Measurements from ENCODE around the gene SLC17A6. TPM values are rescaled to one million over a fixed set of nuclear protein-coding genes. Genes with fewer than 3 reads are reported as not detected.

SLC17A6 gene
- total RNA-seq, 1 experiment from 2014 or later: not detected

GRCh38 chr11:22336587-22336986 is 1.6 kb upstream of the SLC17A6 start (continued):
- TF ChIP-seq, protein P1, sequence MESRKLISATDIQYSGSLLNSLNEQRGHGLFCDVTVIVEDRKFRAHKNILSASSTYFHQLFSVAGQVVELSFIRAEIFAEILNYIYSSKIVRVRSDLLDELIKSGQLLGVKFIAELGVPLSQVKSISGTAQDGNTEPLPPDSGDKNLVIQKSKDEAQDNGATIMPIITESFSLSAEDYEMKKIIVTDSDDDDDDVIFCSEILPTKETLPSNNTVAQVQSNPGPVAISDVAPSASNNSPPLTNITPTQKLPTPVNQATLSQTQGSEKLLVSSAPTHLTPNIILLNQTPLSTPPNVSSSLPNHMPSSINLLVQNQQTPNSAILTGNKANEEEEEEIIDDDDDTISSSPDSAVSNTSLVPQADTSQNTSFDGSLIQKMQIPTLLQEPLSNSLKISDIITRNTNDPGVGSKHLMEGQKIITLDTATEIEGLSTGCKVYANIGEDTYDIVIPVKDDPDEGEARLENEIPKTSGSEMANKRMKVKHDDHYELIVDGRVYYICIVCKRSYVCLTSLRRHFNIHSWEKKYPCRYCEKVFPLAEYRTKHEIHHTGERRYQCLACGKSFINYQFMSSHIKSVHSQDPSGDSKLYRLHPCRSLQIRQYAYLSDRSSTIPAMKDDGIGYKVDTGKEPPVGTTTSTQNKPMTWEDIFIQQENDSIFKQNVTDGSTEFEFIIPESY (IDR thresholded peaks at IDR 0.05; ENCODE audit: extremely low read depth, insufficient replicate concordance, low read length): no peak
- no peak for TF ChIP-seq SIN3A (IDR thresholded peaks at IDR 0.05; ENCODE audit: low read depth)
- no peak for TF ChIP-seq YY1 (IDR thresholded peaks at IDR 0.05; ENCODE audit: extremely low read depth, insufficient replicate concordance, low read depth, low read length)
- no peak for TF ChIP-seq JUND (IDR thresholded peaks at IDR 0.05)

DNA sequence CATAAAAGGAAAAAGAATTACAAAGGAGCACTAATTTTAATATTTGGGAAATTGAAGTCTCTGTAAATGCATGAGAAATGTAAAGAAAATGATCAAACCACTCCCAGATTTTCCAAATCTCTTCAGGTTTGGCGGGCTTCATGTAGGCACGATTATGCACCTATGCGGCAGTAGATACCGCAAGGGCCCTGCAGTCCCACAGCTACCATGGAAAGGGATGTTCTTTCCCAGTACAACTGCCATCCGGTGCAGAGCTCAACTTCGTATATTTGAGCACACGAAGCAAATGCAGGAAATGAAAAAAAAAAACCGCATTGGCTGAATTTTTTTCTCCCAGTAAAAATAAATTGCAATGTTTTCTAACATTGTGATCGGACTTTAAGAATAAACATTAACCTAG is 1.4 kb downstream of the SLC17A6 start:
- H3K9me3 ChIP-seq (ENCODE audit: control insufficient read depth in 1 of 2, insufficient read depth in 1 of 2, low read depth in 1 of 2, low read length in 2 of 2): no peaks in the 10 kb centered on the region
- no peaks in the 10 kb centered on the region for H3K36me3 ChIP-seq (ENCODE audit: control insufficient read depth in 1 of 2, insufficient read depth in 2 of 2, low read length in 2 of 2)
- no TSS peak for BruUV-seq (replicated peaks)
- no peak for ATAC-seq
- H4K20me1 ChIP-seq (ENCODE audit: insufficient read depth): no peaks in the 10 kb centered on the region
- no peaks in the 10 kb centered on the region for H3K4me1 ChIP-seq (ENCODE audit: control insufficient read depth in 1 of 2, insufficient read depth in 2 of 2, low read length in 2 of 2)
- H3K27ac ChIP-seq (ENCODE audit: low read depth, low read length): no peak overlapping the region
- no peak overlapping the region for H2AFZ ChIP-seq (ENCODE audit: low read depth, low read length, poor library complexity, severe bottlenecking)
- H3K9me2 ChIP-seq (ENCODE audit: insufficient read depth): no peaks in the 10 kb centered on the region
- H3K4me3 ChIP-seq (replicated peaks in 1 of 2; ENCODE audit: low read depth in 1 of 2, low read length in 2 of 2): no peak overlapping the region
- intact Hi-C loops (cut with micrococcal nuclease): no loop called here
- ChIA-PET RAD21 (ENCODE audit: low non-redundant PET in 1 of 2, low total read pairs in 2 of 2, uncharacterized antibody in 2 of 2, unreplicated experiment in 2 of 2) (no interaction called here), CTCF (no interaction called here), POLR2A (no interaction called here)
- no peak overlapping the region for H3K9ac ChIP-seq (ENCODE audit: low read length)
- no peak for DNase-seq (ENCODE audit: low read depth, low spot score)
- no peak overlapping the region for H3K4me2 ChIP-seq (ENCODE audit: low read length)
- no peaks in the 10 kb centered on the region for H3K27me3 ChIP-seq (ENCODE audit: insufficient read depth, low read length)
- no peaks in the 10 kb centered on the region for H3K79me2 ChIP-seq (ENCODE audit: insufficient read depth, low read length)
- TF ChIP-seq SRF (IDR thresholded peaks at IDR 0.05; ENCODE audit: low read depth) (no peak), POLR2A (IDR thresholded peaks at IDR 0.05; ENCODE audit: borderline replicate concordance, extremely low read depth, insufficient read depth, insufficient read length) (no peak), EZH2 (IDR thresholded peaks at IDR 0.05) (no peak), CEBPB (IDR thresholded peaks at IDR 0.05; ENCODE audit: low read depth) (no peak), SP1 (IDR thresholded peaks at IDR 0.05; ENCODE audit: low read depth) (no peak), ATF3 (IDR thresholded peaks at IDR 0.05) (no peak), POLR2AphosphoS5 (IDR thresholded peaks at IDR 0.05; ENCODE audit: low read depth, low read length) (no peak), FOSL1 (IDR thresholded peaks at IDR 0.05; ENCODE audit: low read depth) (no peak), REST (IDR thresholded peaks at IDR 0.05; ENCODE audit: low read depth) (no peak), ELF1 (IDR thresholded peaks at IDR 0.05; ENCODE audit: borderline replicate concordance, low read depth) (no peak), TCF7L2 (IDR thresholded peaks at IDR 0.05; ENCODE audit: borderline replicate concordance, extremely low read depth, insufficient read depth, insufficient read length) (no peak), YY1 (IDR thresholded peaks at IDR 0.05; ENCODE audit: extremely low read depth, insufficient replicate concordance, low read depth, low read length) (no peak), ZNF274 (IDR thresholded peaks at IDR 0.05; ENCODE audit: low read depth, low read length) (no peak), EGR1 (IDR thresholded peaks at IDR 0.05; ENCODE audit: low read depth) (no peak)
- TF ChIP-seq, protein P2, sequence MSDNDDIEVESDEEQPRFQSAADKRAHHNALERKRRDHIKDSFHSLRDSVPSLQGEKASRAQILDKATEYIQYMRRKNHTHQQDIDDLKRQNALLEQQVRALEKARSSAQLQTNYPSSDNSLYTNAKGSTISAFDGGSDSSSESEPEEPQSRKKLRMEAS (IDR thresholded peaks at IDR 0.05): no peak
- TF ChIP-seq, protein P3, sequence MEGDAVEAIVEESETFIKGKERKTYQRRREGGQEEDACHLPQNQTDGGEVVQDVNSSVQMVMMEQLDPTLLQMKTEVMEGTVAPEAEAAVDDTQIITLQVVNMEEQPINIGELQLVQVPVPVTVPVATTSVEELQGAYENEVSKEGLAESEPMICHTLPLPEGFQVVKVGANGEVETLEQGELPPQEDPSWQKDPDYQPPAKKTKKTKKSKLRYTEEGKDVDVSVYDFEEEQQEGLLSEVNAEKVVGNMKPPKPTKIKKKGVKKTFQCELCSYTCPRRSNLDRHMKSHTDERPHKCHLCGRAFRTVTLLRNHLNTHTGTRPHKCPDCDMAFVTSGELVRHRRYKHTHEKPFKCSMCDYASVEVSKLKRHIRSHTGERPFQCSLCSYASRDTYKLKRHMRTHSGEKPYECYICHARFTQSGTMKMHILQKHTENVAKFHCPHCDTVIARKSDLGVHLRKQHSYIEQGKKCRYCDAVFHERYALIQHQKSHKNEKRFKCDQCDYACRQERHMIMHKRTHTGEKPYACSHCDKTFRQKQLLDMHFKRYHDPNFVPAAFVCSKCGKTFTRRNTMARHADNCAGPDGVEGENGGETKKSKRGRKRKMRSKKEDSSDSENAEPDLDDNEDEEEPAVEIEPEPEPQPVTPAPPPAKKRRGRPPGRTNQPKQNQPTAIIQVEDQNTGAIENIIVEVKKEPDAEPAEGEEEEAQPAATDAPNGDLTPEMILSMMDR (IDR thresholded peaks at IDR 0.05 in 2 of 3, conservative IDR thresholded peaks at IDR 0.05 in 1 of 3; ENCODE audit: borderline replicate concordance in 1 of 3, insufficient read depth in 1 of 3, low read depth in 2 of 3, low read length in 2 of 3): no peak

Measured in HCT116 (cell line).